AG10803 (cell line): ENCODE measurements around the gene PRDM1.

ENCODE experiments used
- DNase-seq: peaks from one replicate; pipeline ENCODE4 v3.0.0; 2010; ENCODE audit warnings: low read depth
- H3K4me3 ChIP-seq: 2 replicates; pipeline ENCODE4 v1.5.1; 2011; ENCODE audit warnings: mild to moderate bottlenecking, low read length, control low read depth
- TF ChIP-seq, protein P1 (sequence below): conservative IDR thresholded peaks from 2 replicates; pipeline ENCODE4 v1.5.1; 2011; ENCODE audit warnings: mild to moderate bottlenecking, low read length, control low read depth, inconsistent platforms

PRDM1 gene

GRCh38 chr6:106056746-106057390, 29.3 kb upstream of the PRDM1 start:
- no peak overlapping the region for H3K4me3 ChIP-seq
- DNase-seq = no peak
- TF ChIP-seq, protein P1, sequence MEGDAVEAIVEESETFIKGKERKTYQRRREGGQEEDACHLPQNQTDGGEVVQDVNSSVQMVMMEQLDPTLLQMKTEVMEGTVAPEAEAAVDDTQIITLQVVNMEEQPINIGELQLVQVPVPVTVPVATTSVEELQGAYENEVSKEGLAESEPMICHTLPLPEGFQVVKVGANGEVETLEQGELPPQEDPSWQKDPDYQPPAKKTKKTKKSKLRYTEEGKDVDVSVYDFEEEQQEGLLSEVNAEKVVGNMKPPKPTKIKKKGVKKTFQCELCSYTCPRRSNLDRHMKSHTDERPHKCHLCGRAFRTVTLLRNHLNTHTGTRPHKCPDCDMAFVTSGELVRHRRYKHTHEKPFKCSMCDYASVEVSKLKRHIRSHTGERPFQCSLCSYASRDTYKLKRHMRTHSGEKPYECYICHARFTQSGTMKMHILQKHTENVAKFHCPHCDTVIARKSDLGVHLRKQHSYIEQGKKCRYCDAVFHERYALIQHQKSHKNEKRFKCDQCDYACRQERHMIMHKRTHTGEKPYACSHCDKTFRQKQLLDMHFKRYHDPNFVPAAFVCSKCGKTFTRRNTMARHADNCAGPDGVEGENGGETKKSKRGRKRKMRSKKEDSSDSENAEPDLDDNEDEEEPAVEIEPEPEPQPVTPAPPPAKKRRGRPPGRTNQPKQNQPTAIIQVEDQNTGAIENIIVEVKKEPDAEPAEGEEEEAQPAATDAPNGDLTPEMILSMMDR = no peak

DNA sequence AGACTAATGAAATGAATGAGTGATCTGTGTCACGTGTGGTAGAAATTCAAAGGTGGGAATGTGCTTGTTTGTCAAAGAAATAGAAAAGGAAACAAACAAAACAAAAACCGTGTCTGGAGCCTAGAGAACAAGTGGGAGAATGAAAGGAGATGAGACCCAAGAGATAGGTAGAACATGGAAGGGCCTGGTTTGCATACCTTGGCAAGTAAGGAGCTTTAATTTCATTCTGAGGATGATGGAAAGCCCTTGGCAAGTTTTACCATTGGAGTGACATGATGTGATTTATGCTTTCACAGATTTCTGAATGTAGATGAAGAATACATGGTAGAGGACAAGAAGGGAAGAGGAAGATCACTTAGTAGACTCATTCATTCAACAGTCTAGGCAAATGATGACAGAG, 26.8 kb upstream of the PRDM1 start:
- TF ChIP-seq, protein P1 = no peak
- no peak overlapping the region for H3K4me3 ChIP-seq
- DNase-seq = no peak

GRCh38 chr6:106060167-106060566, 26.0 kb upstream of the PRDM1 start:
- no peak for DNase-seq
- TF ChIP-seq, protein P1 = no peak
- no peak overlapping the region for H3K4me3 ChIP-seq

GRCh38 chr6:106063448-106063850, 22.7 kb upstream of the PRDM1 start:
- TF ChIP-seq, protein P1 = no peak
- no peak overlapping the region for H3K4me3 ChIP-seq
- peak; percentile 61 for DNase-seq

DNA sequence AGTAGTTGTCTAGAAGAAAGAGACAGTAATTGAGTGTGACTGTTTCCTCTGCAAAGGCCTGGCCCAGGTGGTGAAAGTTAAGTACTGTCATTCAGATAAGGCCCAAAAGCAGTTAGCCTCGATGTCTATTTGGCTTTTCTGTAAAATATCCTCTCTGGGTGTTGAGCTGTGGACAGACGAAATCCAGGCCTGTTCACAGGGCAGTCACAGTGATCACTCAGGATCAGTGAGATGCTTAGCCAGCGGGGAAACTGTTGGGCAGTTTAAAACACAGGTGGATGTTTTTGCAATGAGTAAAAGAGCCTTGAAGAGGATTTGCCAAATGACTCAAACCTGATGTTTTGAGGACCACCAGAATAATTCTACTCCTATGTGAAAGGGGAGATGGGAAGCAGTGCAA, 22.0 kb upstream of the PRDM1 start:
- TF ChIP-seq, protein P1 = no peak
- no peak overlapping the region for H3K4me3 ChIP-seq
- DNase-seq = no peak

GRCh38 chr6:106064756-106065155, 21.4 kb upstream of the PRDM1 start:
- TF ChIP-seq, protein P1 = no peak
- H3K4me3 ChIP-seq = no peak overlapping the region
- DNase-seq = peak; percentile 31

DNA sequence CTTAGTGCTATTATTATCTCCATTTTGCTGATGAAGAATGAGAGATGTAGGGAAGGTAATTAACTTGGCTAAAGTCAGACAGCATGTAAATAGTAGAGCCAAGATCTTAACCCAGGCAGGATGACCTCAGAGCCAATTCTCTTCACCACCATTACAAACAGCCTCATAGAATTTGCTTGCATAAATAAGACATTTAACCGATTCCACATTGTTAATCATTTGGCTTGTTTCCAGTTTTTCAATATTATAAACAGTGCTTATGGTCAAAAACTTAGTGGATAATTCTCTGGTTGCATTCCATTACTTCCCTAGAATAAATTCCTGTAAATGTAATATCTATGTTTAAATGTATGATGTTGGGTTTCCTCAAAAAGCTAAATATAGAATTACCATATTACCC, 19.1 kb upstream of the PRDM1 start:
- no peak overlapping the region for H3K4me3 ChIP-seq
- TF ChIP-seq, protein P1 = no peak
- no peak for DNase-seq
